ENCODE data around the gene ACKR3. TPM values are rescaled to one million over a fixed set of nuclear protein-coding genes. Genes with fewer than 3 reads are reported as not detected.

Gene ACKR3
- total and polyA plus RNA-seq, 12 donors: 1.1 to 12.8 (median 1.9) TPM

DNA sequence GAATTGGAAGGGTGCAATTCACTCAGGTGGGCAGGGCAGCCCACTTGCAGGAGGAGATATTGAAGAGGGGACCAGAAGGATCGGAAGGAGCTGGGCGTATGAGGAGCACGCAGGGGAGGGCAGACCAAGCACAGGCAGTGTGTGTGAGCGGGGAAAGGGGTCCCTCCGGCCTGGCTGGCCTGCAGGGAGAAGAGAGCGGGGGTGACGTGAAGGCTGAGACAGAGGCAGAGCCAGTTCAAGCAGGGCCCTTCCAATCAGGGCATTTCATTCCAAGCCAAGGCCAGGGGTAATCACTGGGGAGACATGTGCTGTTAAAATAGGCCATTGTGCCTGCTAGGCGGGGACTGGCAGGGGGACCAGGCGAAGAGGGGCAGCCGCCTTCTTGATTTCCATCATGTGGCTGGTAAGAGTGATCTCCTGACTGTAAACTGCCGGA is 62.2 kb downstream of the ACKR3 start:
- 86 to 92% (median 89%) methylated on average over 7 to 11 of the region's 11 CpGs for WGBS, 4 donors
- DNase-seq: peak in 2 of 7 donors; percentile 6 to 28
- no peak overlapping the region for H3K4me3 ChIP-seq
- no peaks in the 10 kb centered on the region for H3K4me1 ChIP-seq (replicated peaks in 1 of 2)
- H3K27ac ChIP-seq: no peak overlapping the region
- no peaks in the 10 kb centered on the region for H3K27me3 ChIP-seq
- TF ChIP-seq POLR2A (IDR thresholded peaks at IDR 0.05) (no peak), CTCF (IDR thresholded peaks at IDR 0.05) (no peak)
- no peaks in the 10 kb centered on the region for H3K36me3 ChIP-seq (replicated peaks in 1 of 2)
- no peaks in the 10 kb centered on the region for H3K9me3 ChIP-seq (replicated peaks in 1 of 3)
- intact Hi-C loops (cut with DNase I): no loop called here
